ENCODE results near the gene CHRNA1.

CHRNA1 gene

DNA sequence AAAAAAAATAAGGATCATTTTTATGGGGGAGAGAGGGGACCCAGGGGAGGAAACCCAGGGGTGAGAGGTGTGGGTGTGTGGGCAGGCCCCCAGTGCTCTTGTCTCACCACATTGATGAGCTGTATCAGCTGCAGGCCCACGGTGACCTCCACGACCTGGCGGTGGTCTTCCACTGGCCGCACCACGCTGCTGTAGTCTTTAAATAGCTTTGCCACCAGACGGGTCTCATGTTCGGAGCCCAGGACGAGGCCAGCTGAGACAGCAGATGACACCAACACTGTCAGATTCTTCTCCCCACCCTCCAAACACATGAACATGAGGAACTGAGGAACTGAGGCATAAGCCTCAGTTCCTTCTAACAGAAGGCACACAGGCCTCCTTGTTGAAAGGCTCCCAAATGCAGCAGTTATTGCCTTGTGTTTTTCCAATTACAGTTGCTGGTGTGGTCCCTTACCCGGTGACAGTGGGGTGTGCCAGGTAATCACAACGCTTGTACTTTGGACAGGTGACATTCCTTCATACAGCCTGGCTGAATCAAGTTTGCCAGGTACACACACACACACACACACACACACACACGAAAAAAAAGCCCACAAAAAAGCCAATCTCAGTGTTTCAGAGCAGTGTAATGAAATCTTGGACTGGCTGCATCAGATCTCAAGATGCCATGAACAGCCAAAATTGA is 4.7 kb downstream of the CHRNA1 start:
- Histone ChIP-seq H3K4me2 (ENCODE audit: low read length) (no peak overlapping the region), H3K9me3 (ENCODE audit: low read length) (no peaks in the 10 kb centered on the region), H4K20me1 (ENCODE audit: insufficient read depth, low read length) (no peaks in the 10 kb centered on the region), H3K27ac (ENCODE audit: low read depth, low read length, poor library complexity, severe bottlenecking) (no peak overlapping the region), H3K79me2 (ENCODE audit: insufficient read depth, low read length) (no peaks in the 10 kb centered on the region), H2AFZ (ENCODE audit: low read length) (no peak overlapping the region), H3K4me1 (ENCODE audit: insufficient read depth, low read length, severe bottlenecking) (peaks cover 6% of the 10 kb centered on the region), H3F3A (ENCODE audit: insufficient read depth, low read length) (no peaks in the 10 kb centered on the region), H3K9ac (ENCODE audit: low read length) (no peak overlapping the region), H3K4me3 (ENCODE audit: low read depth, low read length, poor library complexity, severe bottlenecking) (no peak overlapping the region), H3K27me3 (ENCODE audit: insufficient read depth, low read length) (no peaks in the 10 kb centered on the region), H3K9me2 (ENCODE audit: low read depth, low read length) (no peaks in the 10 kb centered on the region), H3K36me3 (ENCODE audit: insufficient read depth, low read length) (no peaks in the 10 kb centered on the region)
- no peak for TF ChIP-seq EZH2 (IDR thresholded peaks at IDR 0.05; ENCODE audit: borderline replicate concordance, low read length)
- TF ChIP-seq, protein P1, sequence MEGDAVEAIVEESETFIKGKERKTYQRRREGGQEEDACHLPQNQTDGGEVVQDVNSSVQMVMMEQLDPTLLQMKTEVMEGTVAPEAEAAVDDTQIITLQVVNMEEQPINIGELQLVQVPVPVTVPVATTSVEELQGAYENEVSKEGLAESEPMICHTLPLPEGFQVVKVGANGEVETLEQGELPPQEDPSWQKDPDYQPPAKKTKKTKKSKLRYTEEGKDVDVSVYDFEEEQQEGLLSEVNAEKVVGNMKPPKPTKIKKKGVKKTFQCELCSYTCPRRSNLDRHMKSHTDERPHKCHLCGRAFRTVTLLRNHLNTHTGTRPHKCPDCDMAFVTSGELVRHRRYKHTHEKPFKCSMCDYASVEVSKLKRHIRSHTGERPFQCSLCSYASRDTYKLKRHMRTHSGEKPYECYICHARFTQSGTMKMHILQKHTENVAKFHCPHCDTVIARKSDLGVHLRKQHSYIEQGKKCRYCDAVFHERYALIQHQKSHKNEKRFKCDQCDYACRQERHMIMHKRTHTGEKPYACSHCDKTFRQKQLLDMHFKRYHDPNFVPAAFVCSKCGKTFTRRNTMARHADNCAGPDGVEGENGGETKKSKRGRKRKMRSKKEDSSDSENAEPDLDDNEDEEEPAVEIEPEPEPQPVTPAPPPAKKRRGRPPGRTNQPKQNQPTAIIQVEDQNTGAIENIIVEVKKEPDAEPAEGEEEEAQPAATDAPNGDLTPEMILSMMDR (IDR thresholded peaks at IDR 0.05; ENCODE audit: low read length): no peak

DNA sequence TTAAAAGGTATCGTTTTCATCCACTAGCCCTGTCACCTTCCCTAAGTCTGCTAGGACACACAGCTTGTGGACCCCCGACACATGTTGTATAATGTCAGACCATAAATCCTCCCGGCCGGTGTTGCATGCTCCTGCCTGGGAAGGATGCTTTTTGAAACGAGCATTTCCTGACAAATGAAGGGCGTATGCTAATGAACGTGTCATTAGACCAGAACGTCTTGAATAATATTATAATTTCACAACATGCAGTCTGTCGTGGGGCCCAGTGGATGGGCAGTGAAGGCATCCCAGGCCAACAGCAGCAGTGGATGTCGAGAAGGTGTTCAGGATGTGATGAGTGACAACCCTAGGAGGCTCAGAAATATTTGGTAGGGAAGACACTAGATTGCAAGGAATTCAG is 7.5 kb downstream of the CHRNA1 start:
- Histone ChIP-seq H3K4me2 (ENCODE audit: low read length) (no peak overlapping the region), H3K27ac (ENCODE audit: low read depth, low read length, poor library complexity, severe bottlenecking) (no peak overlapping the region), H3K36me3 (ENCODE audit: insufficient read depth, low read length) (no peaks in the 10 kb centered on the region), H3K9me2 (ENCODE audit: low read depth, low read length) (no peaks in the 10 kb centered on the region), H2AFZ (ENCODE audit: low read length) (no peak overlapping the region), H3F3A (ENCODE audit: insufficient read depth, low read length) (no peaks in the 10 kb centered on the region), H3K9me3 (ENCODE audit: low read length) (no peaks in the 10 kb centered on the region), H3K9ac (ENCODE audit: low read length) (no peak overlapping the region), H3K79me2 (ENCODE audit: insufficient read depth, low read length) (no peaks in the 10 kb centered on the region), H3K27me3 (ENCODE audit: insufficient read depth, low read length) (no peaks in the 10 kb centered on the region), H3K4me1 (ENCODE audit: insufficient read depth, low read length, severe bottlenecking) (peaks cover 20% of the 10 kb centered on the region), H4K20me1 (ENCODE audit: insufficient read depth, low read length) (no peaks in the 10 kb centered on the region), H3K4me3 (ENCODE audit: low read depth, low read length, poor library complexity, severe bottlenecking) (no peak overlapping the region)
- no peak for TF ChIP-seq EZH2 (IDR thresholded peaks at IDR 0.05; ENCODE audit: borderline replicate concordance, low read length)

- Histone ChIP-seq H4K20me1 (ENCODE audit: insufficient read depth, low read length) (no peaks in the 10 kb centered on the region), H3K36me3 (ENCODE audit: insufficient read depth, low read length) (no peaks in the 10 kb centered on the region), H3K4me2 (ENCODE audit: low read length) (peak overlapping the region; percentile 47), H3K4me1 (ENCODE audit: insufficient read depth, low read length, severe bottlenecking) (peaks cover 45% of the 10 kb centered on the region), H3K9ac (ENCODE audit: low read length) (no peak overlapping the region), H3K27ac (ENCODE audit: low read depth, low read length, poor library complexity, severe bottlenecking) (peak overlapping the region; percentile 77), H3K27me3 (ENCODE audit: insufficient read depth, low read length) (no peaks in the 10 kb centered on the region), H3K9me3 (ENCODE audit: low read length) (no peaks in the 10 kb centered on the region), H3K79me2 (ENCODE audit: insufficient read depth, low read length) (no peaks in the 10 kb centered on the region), H3K9me2 (ENCODE audit: low read depth, low read length) (no peaks in the 10 kb centered on the region), H2AFZ (ENCODE audit: low read length) (no peak overlapping the region), H3F3A (ENCODE audit: insufficient read depth, low read length) (no peaks in the 10 kb centered on the region), H3K4me3 (ENCODE audit: low read depth, low read length, poor library complexity, severe bottlenecking) (peak overlapping the region; percentile 19)
- TF ChIP-seq EZH2 (IDR thresholded peaks at IDR 0.05; ENCODE audit: borderline replicate concordance, low read length): no peak
- TF ChIP-seq, protein P1 (IDR thresholded peaks at IDR 0.05; ENCODE audit: low read length): no peak
Observed at GRCh38 chr2:174753038-174753633, 11.1 kb downstream of the CHRNA1 start.

Data from OCI-LY1 (cell line).